Activated T-helper 9 cell treated with anti-CD3 and anti-CD28 coated beads, Interleukin-2, amount 50 U/mL, for 16 hours (primary cell): ENCODE measurements around the gene DPH3.

Experiments
- DNase-seq: peaks from one replicate; pipeline ENCODE4 v3.0.0-alpha.2; 2020; ENCODE audit warnings: low read depth

Gene DPH3

GRCh38 chr3:16255326-16255725 lies 9.4 kb downstream of the DPH3 start:
- no peak for DNase-seq

- no peak for DNase-seq
Observed at GRCh38 chr3:16254916-16255315, 9.8 kb downstream of the DPH3 start.

GRCh38 chr3:16253601-16254000 lies 11.1 kb downstream of the DPH3 start:
- DNase-seq, result no peak

- DNase-seq, result no peak
Observed at GRCh38 chr3:16252988-16253387, 11.8 kb downstream of the DPH3 start.

GRCh38 chr3:16252243-16252978 lies 12.3 kb downstream of the DPH3 start:
- DNase-seq, result no peak

GRCh38 chr3:16251316-16252085 lies 13.2 kb downstream of the DPH3 start:
- DNase-seq, result no peak

- no peak for DNase-seq
Observed at GRCh38 chr3:16249886-16250285, 14.9 kb downstream of the DPH3 start.

GRCh38 chr3:16249336-16249735 lies 15.4 kb downstream of the DPH3 start:
- no peak for DNase-seq

GRCh38 chr3:16248556-16248955 lies 16.2 kb downstream of the DPH3 start:
- DNase-seq, result no peak

- DNase-seq, result peak; percentile 55
Observed at GRCh38 chr3:16247282-16248061, 17.3 kb downstream of the DPH3 start.

- DNase-seq, result no peak
Observed at GRCh38 chr3:16245609-16246008, 19.1 kb downstream of the DPH3 start.

- no peak for DNase-seq
Observed at GRCh38 chr3:16243706-16244490, 20.8 kb downstream of the DPH3 start.

- DNase-seq, result no peak
Observed at GRCh38 chr3:16242177-16242576, 22.6 kb downstream of the DPH3 start.

GRCh38 chr3:16241225-16241624 lies 23.5 kb downstream of the DPH3 start:
- no peak for DNase-seq

- DNase-seq, result no peak
Observed at GRCh38 chr3:16240229-16241023, 24.3 kb downstream of the DPH3 start.

GRCh38 chr3:16239780-16240179 lies 25.0 kb downstream of the DPH3 start:
- no peak for DNase-seq

- DNase-seq, result no peak
Observed at GRCh38 chr3:16239086-16239770, 25.5 kb downstream of the DPH3 start.

- no peak for DNase-seq
Observed at GRCh38 chr3:16236856-16237393, 27.8 kb downstream of the DPH3 start.

- DNase-seq, result no peak
Observed at GRCh38 chr3:16236030-16236639, 28.6 kb downstream of the DPH3 start.

- DNase-seq, result no peak
Observed at GRCh38 chr3:16234281-16234680, 30.5 kb downstream of the DPH3 start.
